HepG2 (cell line): Measurements from ENCODE around the gene RPEL1. TPM values are rescaled to one million over a fixed set of nuclear protein-coding genes. Genes with fewer than 3 reads are reported as not detected.

ENCODE experiments used
- CHD4 ChIP-seq: fragments of 200-600 bp; sonication (generic); IDR thresholded peaks from 2 replicates; pipeline ENCODE4 v1.7.0; 2017; ENCODE audit warnings: mild to moderate bottlenecking, low read length, borderline replicate concordance
- FOSL1 ChIP-seq: sonication (generic); formaldehyde crosslinking; IDR thresholded peaks from 2 replicates; pipeline ENCODE4 v1.9.0; 2021; ENCODE audit warnings: missing genetic modification reagents, borderline replicate concordance
- GPBP1L1 ChIP-seq: sonication (generic); formaldehyde crosslinking; IDR thresholded peaks from 2 replicates; pipeline ENCODE4 v1.5.0; 2020; ENCODE audit warnings: mild to moderate bottlenecking, missing genetic modification reagents
- HNRNPH1 ChIP-seq: fragments of 200-400 bp; formaldehyde crosslinking; optimal IDR thresholded peaks from 2 replicates; pipeline ENCODE3; 2017; ENCODE audit warnings: mild to moderate bottlenecking, low read depth, low read length
- MAFF ChIP-seq: IDR thresholded peaks from 2 replicates; pipeline ENCODE4 v1.6.1; 2011; ENCODE audit warnings: low read depth, low read length, improper control_type of control experiment
- MAFK ChIP-seq, 2 experiments: IDR thresholded peaks in 1 of 2; conservative IDR thresholded peaks in 1 of 2; 2 replicates each; pipeline ENCODE4 v1.6.1; 2011; ENCODE audit warnings: improper control_type of control experiment in 2 of 2, low read length in 2 of 2
- MEF2D ChIP-seq: sonication (generic); formaldehyde crosslinking; IDR thresholded peaks from 2 replicates; pipeline ENCODE4 v1.5.1; 2020; ENCODE audit warnings: mild to moderate bottlenecking, missing genetic modification reagents
- NPAS2 ChIP-seq: sonication (generic); formaldehyde crosslinking; IDR thresholded peaks from 2 replicates; pipeline ENCODE4 v1.8.0; 2022; ENCODE audit warnings: mild to moderate bottlenecking, missing genetic modification reagents, borderline replicate concordance
- NRL ChIP-seq: sonication (generic); formaldehyde crosslinking; IDR thresholded peaks from 2 replicates; pipeline ENCODE4 v1.5.0; 2020; ENCODE audit warnings: missing genetic modification reagents, mild to moderate bottlenecking, moderate library complexity, borderline replicate concordance
- SRY ChIP-seq: sonication (generic); formaldehyde crosslinking; IDR thresholded peaks from 2 replicates; pipeline ENCODE4 v1.8.0; 2022; ENCODE audit warnings: mild to moderate bottlenecking, missing genetic modification reagents
- SSRP1 ChIP-seq: IDR thresholded peaks from 2 replicates; pipeline ENCODE4 v1.6.1; 2016; ENCODE audit warnings: control low read depth
- ZBTB3 ChIP-seq: sonication (generic); formaldehyde crosslinking; IDR thresholded peaks from 2 replicates; pipeline ENCODE4 v1.4.0; 2020; ENCODE audit warnings: low read depth, mild to moderate bottlenecking, moderate library complexity, missing genetic modification reagents, borderline replicate concordance
- ZBTB33 ChIP-seq: sonication (generic); formaldehyde crosslinking; IDR thresholded peaks from 2 replicates; pipeline ENCODE4 v1.4.0; 2020; ENCODE audit warnings: missing genetic modification reagents
- ZFP91 ChIP-seq: sonication (generic); formaldehyde crosslinking; IDR thresholded peaks from 2 replicates; pipeline ENCODE4 v1.9.0; 2022; ENCODE audit warnings: missing genetic modification reagents, mild to moderate bottlenecking, borderline replicate concordance
- ZNF282 ChIP-seq: fragments of 450-650 bp; IDR thresholded peaks from 2 replicates; pipeline ENCODE4 v1.6.1; 2018; ENCODE audit not compliant: partially characterized antibody
- ZNF350 ChIP-seq: sonication (generic); formaldehyde crosslinking; IDR thresholded peaks from 2 replicates; pipeline ENCODE4 v1.4.0; 2020; ENCODE audit warnings: mild to moderate bottlenecking, low read depth, missing genetic modification reagents, borderline replicate concordance
- ZNF547 ChIP-seq: sonication (generic); formaldehyde crosslinking; IDR thresholded peaks from 2 replicates; pipeline ENCODE4 v1.5.1; 2020; ENCODE audit warnings: mild to moderate bottlenecking, missing genetic modification reagents
- polyA plus RNA-seq, 8 experiments: library from polyadenylated mRNA; depleted of rRNA in 3 of 8; stranded (reverse) in 7 of 8; unstranded in 1 of 8; fragments of >200 nt; fragmentation: Illumina TruSeq in 4 of 8; extraction: Trizol in 4 of 8; gene quantifications; 2 replicates each; pipeline versions ENCODE4 v1.2.1 to v1.2.3, GENCODE V29; 2011 to 2016; ENCODE audit warnings: low read depth in 4 of 8, missing spikeins in 1 of 8, mixed read lengths in 1 of 8; ENCODE audit not compliant: insufficient read depth in 1 of 8
- total RNA-seq, 5 experiments: library from RNA; depleted of rRNA; stranded (reverse); fragments of >200 nt; fragmentation: Illumina TruSeq; extraction: Trizol; gene quantifications; 2 replicates each; pipeline ENCODE4 v1.2.3, GENCODE V29; 2016; ENCODE audit warnings: low read depth in 1 of 5
- TF ChIP-seq, protein P1 (sequence below): IDR thresholded peaks from 2 replicates; pipeline ENCODE4 v1.6.1; 2016; ENCODE audit warnings: mild to moderate bottlenecking
- TF ChIP-seq, protein P2 (sequence below): sonication (generic); formaldehyde crosslinking; IDR thresholded peaks from 2 replicates; pipeline ENCODE4 v1.9.0; 2021; ENCODE audit warnings: missing genetic modification reagents, borderline replicate concordance

RPEL1 gene
- total and polyA plus RNA-seq, 2 of the 13 experiments (the other 11 are each of a cell fraction or from before 2014, with no cell fraction given), result 0.04 to 0.07 TPM

DNA sequence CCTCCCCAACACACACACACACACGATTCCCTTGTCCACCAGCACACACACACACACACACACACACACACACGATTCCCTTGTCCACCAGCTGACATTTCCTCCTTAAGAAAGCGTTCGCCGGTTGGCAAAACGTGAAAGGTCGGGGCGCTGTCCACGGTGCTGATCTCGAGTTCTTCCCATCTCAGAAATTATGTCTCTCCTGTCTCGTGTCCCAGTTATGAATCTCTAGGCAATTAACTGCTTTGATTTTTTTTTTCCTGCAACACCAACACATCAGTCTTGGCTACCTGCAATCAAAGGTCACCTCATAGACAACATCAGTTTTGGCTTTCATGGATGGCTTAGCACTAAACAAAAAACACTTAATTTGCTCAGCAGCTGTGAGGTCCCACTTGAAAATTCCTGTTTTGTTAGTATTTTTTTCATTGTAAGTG lies 33.2 kb downstream of the RPEL1 start (continued):
- no peak for TF ChIP-seq ZNF350 (CRISPR knock-in tag)
- TF ChIP-seq FOSL1 (CRISPR knock-in tag), result no peak
- TF ChIP-seq ZBTB3 (CRISPR knock-in tag), result no peak
- no peak for TF ChIP-seq GPBP1L1
- no peak for TF ChIP-seq NPAS2
- TF ChIP-seq ZNF547 (CRISPR knock-in tag), result 0 out of 2 replicates have a peak, but pooled peaks have one; percentile 26
- TF ChIP-seq ZFP91 (CRISPR knock-in tag), result no peak
- no peak for TF ChIP-seq MEF2D (CRISPR knock-in tag)
- no peak for TF ChIP-seq SRY
- TF ChIP-seq HNRNPH1, result no peak
- TF ChIP-seq, protein P1, sequence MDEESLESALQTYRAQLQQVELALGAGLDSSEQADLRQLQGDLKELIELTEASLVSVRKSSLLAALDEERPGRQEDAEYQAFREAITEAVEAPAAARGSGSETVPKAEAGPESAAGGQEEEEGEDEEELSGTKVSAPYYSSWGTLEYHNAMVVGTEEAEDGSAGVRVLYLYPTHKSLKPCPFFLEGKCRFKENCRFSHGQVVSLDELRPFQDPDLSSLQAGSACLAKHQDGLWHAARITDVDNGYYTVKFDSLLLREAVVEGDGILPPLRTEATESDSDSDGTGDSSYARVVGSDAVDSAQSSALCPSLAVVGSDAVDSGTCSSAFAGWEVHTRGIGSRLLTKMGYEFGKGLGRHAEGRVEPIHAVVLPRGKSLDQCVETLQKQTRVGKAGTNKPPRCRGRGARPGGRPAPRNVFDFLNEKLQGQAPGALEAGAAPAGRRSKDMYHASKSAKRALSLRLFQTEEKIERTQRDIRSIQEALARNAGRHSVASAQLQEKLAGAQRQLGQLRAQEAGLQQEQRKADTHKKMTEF (CRISPR knock-in tag), result no peak
- TF ChIP-seq, protein P2, sequence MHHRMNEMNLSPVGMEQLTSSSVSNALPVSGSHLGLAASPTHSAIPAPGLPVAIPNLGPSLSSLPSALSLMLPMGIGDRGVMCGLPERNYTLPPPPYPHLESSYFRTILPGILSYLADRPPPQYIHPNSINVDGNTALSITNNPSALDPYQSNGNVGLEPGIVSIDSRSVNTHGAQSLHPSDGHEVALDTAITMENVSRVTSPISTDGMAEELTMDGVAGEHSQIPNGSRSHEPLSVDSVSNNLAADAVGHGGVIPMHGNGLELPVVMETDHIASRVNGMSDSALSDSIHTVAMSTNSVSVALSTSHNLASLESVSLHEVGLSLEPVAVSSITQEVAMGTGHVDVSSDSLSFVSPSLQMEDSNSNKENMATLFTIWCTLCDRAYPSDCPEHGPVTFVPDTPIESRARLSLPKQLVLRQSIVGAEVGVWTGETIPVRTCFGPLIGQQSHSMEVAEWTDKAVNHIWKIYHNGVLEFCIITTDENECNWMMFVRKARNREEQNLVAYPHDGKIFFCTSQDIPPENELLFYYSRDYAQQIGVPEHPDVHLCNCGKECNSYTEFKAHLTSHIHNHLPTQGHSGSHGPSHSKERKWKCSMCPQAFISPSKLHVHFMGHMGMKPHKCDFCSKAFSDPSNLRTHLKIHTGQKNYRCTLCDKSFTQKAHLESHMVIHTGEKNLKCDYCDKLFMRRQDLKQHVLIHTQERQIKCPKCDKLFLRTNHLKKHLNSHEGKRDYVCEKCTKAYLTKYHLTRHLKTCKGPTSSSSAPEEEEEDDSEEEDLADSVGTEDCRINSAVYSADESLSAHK (CRISPR knock-in tag), result no peak
- TF ChIP-seq SSRP1 (CRISPR knock-in tag), result no peak
- no peak for TF ChIP-seq MAFK (conservative IDR thresholded peaks at IDR 0.05 in 1 of 2, IDR thresholded peaks at IDR 0.05 in 1 of 2; ENCODE audit: low read length in 2 of 2)
- TF ChIP-seq NRL (CRISPR knock-in tag), result no peak
- no peak for TF ChIP-seq MAFF
- no peak for TF ChIP-seq ZBTB33
- TF ChIP-seq CHD4, result no peak
- TF ChIP-seq ZNF282, result no peak
